Left ventricle myocardium superior (tissue), 1 donor: ENCODE results near the gene DEFB113. TPM values are rescaled to one million over a fixed set of nuclear protein-coding genes. Genes with fewer than 3 reads are reported as not detected.

Experiments
- ATAC-seq: fragments of 200-7000 bp; cut with Tn5 transposase; one replicate; pipeline ENCODE4 v1.9.1; 2020; ENCODE audit warnings: mild to moderate bottlenecking, moderate library complexity
- DNase-seq: peaks from one replicate; pipeline ENCODE4 v3.0.0-alpha.2; 2020
- intact Hi-C: fragments of 100-400 bp; cut with micrococcal nuclease; formaldehyde crosslinking; loops from one replicate; pipeline ENCODE4 v1.11.0; 2022
- total RNA-seq: library from RNA; stranded (reverse); fragmentation: NEBNext Ultra II Directional; extraction: Animal tissue kit (Norgen Biotek cat#: 25700); gene quantifications from one replicate; pipeline ENCODE4 v1.2.1, GENCODE V29; 2021
- donor health status: DM: no; HTN: yes; CAD: no; lungs with severe emphysema.

DEFB113 gene
- total RNA-seq, 1 donor from 2014 or later, result not detected

DNA sequence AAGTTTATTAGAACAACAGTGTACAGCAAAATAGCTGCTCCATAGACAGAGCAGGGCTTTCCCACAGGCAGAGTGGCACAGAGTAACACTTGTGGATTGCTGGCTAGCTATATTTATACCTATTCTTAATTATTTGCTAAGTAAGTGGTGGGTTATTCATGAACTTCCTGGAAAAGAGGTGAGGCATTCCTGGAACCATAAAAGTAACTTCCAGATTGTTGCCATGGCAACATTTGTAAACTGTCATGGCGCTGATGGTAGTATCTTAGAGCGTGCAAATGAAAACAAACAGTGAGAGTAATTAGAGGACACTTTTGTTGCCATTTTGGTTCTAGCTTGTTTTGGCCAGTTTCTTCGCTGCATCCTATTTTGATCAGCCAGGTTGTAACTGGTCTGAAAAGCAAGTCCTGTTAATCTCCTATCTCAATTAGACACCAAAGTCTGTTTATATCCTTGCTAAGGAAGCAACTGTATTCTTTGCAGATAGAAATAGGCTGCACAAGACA is 29.4 kb downstream of the DEFB113 start:
- intact Hi-C loops, result no loop called here
- DNase-seq (no peak), ATAC-seq (peak; percentile 88)

GRCh38 chr6:49937811-49938210 is 31.6 kb downstream of the DEFB113 start:
- ATAC-seq (no peak), DNase-seq (no peak)
- intact Hi-C loops, result no loop called here

DNA sequence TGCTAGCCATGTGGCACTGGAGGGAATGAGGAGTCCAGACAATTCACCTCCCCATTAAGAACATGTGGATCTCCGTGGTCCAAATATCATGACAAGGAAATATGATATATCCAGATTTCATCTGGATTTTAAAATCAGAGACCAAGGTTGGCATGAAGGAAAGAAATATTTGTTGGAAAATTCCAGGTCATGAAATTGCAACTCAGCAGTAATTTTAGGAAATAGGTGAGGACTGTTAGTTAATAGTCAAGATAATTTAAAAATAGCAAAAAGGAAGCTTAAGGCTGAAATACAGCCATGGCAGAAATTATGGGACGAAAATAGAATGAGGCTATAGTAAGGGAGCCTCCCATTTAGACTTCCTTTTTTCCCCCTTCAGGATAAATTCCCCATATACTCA is 32.4 kb downstream of the DEFB113 start:
- intact Hi-C loops, result no loop called here
- ATAC-seq, result no peak
- DNase-seq, result no peak

GRCh38 chr6:49935387-49935786 is 34.0 kb downstream of the DEFB113 start:
- ATAC-seq, result no peak
- intact Hi-C loops, result no loop called here
- DNase-seq, result no peak

DNA sequence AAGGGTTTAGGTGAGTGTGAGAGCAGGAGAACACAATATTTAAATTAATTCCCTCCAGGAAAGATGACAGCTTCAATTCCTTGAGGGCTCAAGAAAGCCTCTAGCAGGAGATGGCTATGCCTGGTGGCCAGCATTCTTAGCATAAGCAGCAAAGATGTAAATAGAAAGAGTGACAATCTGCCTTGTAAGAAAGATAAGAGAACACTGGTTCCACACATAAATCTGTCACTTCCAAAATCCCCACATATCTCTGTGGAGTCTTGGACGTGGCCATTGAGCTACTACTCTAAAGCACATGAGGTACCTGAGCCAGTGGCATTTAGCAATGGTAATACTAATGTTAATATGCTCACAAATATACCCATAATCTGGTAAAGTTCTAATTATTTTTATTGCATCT is 34.7 kb downstream of the DEFB113 start:
- no peak for ATAC-seq
- no peak for DNase-seq
- intact Hi-C loops, result no loop called here

GRCh38 chr6:49933526-49933925 is 35.9 kb downstream of the DEFB113 start:
- ATAC-seq (no peak), DNase-seq (no peak)
- intact Hi-C loops, result no loop called here

GRCh38 chr6:49929340-49929739 is 40.1 kb downstream of the DEFB113 start:
- intact Hi-C loops, result no loop called here
- ATAC-seq, result no peak

DNA sequence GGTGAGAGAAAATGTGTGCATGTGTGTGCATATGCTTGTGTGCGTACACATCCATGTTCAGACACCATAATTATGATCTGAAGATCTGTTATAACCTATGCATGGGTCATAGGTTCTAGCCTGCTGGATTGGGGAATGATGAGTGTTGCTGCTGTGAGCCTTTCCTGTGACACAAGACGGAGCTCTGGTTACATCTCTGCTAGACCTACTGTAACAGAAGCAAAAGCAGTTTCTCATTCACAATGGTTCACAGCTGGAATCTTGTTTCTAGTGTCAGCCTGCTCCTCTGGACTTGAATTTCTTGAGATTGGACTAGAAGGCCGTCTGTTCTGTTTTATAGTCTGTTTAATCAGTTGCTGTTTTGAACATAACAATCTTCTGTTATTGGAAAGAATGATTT is 45.6 kb downstream of the DEFB113 start:
- DNase-seq (no peak), ATAC-seq (no peak)
- intact Hi-C loops, result no loop called here

More at GRCh38 chr6:49929340-49929739, 40.1 kb downstream of the DEFB113 start:
- no peak for DNase-seq

GRCh38 chr6:49919935-49920644 is 49.3 kb downstream of the DEFB113 start:
- no peak for ATAC-seq
- intact Hi-C loops, result no loop called here
- no peak for DNase-seq

- no peak for DNase-seq
- ATAC-seq, result no peak
- intact Hi-C loops, result no loop called here
Observed at GRCh38 chr6:49919261-49919660, 50.2 kb downstream of the DEFB113 start.

DNA sequence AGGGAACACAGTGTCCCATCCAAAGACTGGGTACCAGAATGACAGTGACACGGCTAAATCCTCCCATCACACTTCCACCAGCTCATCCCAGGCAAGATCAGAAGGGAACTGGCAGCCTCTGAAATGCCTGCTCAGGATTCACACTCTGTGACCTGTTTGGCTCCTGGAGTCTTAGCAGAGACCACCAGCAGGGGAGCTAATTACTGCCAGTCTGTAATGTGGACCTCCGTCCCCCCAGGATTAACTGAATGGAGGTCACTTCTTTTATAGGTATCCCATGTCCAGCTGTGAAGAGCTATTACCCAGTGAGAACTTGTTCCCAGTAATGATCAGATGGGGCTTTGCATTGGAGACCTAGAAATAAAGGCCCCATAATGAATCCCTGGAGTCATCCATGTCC is 50.6 kb downstream of the DEFB113 start:
- intact Hi-C loops, result no loop called here
- no peak for ATAC-seq
- no peak for DNase-seq

Other genes starting within 250 kb of the DEFB113 start
- not detected for gene CRISP3, start 225.2 kb downstream of the DEFB113 start, total RNA-seq
- gene PGK2, start 182.3 kb downstream of the DEFB113 start, total RNA-seq, result not detected
- not detected for gene CRISP1, start 103.1 kb downstream of the DEFB113 start, total RNA-seq
- not detected for gene DEFB114, start 5.5 kb downstream of the DEFB113 start, total RNA-seq
- gene DEFB110, start 52.4 kb upstream of the DEFB113 start, total RNA-seq, result not detected
- gene DEFB112, start 80.3 kb upstream of the DEFB113 start, total RNA-seq, result not detected